Skeletal muscle satellite cell (primary cell): ENCODE data around the gene SMC6.

ENCODE experiments used
- H3K27me3 ChIP-seq: 2 replicates; pipeline ENCODE4 v1.7.0; 2013; ENCODE audit warnings: low read length; ENCODE audit not compliant: control insufficient read depth, insufficient read depth
- H3K36me3 ChIP-seq: 2 replicates; pipeline ENCODE4 v1.7.0; 2013; ENCODE audit warnings: mild to moderate bottlenecking, control low read depth, low read length; ENCODE audit not compliant: insufficient read depth
- H3K4me1 ChIP-seq: 2 replicates; pipeline ENCODE4 v1.7.0; 2013; ENCODE audit warnings: low read length; ENCODE audit not compliant: control insufficient read depth, insufficient read depth
- H3K4me2 ChIP-seq: 2 replicates; pipeline ENCODE4 v1.7.0; 2013; ENCODE audit warnings: mild to moderate bottlenecking, low read length
- H3K4me3 ChIP-seq: 2 replicates; pipeline ENCODE4 v1.7.0; 2013; ENCODE audit warnings: low read length
- H3K9ac ChIP-seq: 2 replicates; pipeline ENCODE4 v1.7.0; 2013; ENCODE audit warnings: mild to moderate bottlenecking, low read depth, low read length, moderate library complexity
- H3K9me3 ChIP-seq: replicated peaks from 2 replicates; pipeline ENCODE4 v1.7.0; 2013; ENCODE audit warnings: mild to moderate bottlenecking, control low read depth, low read length

SMC6 gene

DNA sequence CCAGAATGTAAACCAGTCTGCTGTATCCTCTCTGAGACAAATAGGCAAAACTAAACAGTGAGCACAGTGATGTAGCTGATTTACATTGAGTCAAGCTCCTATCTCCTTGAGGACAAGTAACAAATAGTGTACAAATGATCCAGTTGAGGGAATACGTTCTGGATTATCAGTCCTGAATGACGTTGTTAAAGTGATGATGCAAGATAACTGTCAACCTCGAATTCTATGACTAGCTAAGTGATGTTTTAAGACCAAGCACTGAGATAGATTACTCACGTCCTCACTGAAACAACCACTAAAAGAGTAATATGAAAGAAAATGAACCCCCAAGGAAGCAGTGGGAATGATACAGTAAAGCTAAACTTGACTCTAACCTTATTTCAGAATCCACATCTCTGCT is 46.8 kb downstream of the SMC6 start:
- no peak overlapping the region for H3K4me3 ChIP-seq
- H3K9ac ChIP-seq: no peak overlapping the region
- H3K4me1 ChIP-seq: no peaks in the 10 kb centered on the region
- no peak overlapping the region for H3K4me2 ChIP-seq
- no peaks in the 10 kb centered on the region for H3K27me3 ChIP-seq
- no peaks in the 10 kb centered on the region for H3K9me3 ChIP-seq
- H3K36me3 ChIP-seq: peaks cover 48% of the 10 kb centered on the region

DNA sequence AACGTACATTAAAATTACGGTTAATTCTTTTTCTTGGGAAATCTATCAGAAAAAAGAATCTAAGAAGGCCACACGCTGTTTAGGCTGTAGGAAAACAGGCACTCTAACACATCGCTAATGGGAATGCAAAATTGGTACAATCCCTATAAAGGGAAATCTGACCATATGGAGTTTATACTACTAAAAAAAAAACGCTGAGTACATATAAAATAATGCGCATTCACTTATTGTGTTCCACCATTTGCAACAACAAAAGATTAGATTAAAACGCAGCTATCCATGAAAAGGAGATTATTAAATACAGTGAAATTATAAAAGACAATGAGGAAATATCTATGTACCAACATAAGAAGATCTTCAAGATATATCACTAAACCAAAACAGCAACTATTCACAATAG is 62.8 kb downstream of the SMC6 start:
- no peaks in the 10 kb centered on the region for H3K9me3 ChIP-seq
- H3K27me3 ChIP-seq: no peaks in the 10 kb centered on the region
- no peak overlapping the region for H3K9ac ChIP-seq
- H3K36me3 ChIP-seq: peaks cover 38% of the 10 kb centered on the region
- no peak overlapping the region for H3K4me2 ChIP-seq
- H3K4me3 ChIP-seq: no peak overlapping the region
- H3K4me1 ChIP-seq: no peaks in the 10 kb centered on the region

DNA sequence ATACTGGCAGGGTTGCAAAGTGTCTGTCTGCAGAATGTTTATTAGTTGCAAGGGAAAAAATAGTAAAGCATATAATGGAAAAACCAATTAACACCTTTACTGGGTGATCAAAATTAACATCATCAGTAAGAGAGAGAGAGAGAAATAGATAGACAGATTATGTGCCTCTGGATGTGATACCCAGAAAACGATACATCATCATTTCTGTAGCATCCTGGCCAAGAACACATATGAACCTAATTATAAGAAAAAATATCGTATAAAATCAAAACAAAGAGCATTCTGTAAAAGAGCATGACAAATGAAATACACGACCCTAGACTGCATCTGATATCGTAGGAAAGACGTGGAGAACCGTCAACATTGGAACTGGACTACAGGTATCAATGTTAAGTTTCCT is 64.6 kb downstream of the SMC6 start:
- H3K9ac ChIP-seq: no peak overlapping the region
- no peaks in the 10 kb centered on the region for H3K27me3 ChIP-seq
- peaks cover 22% of the 10 kb centered on the region for H3K36me3 ChIP-seq
- H3K4me3 ChIP-seq: no peak overlapping the region
- H3K4me1 ChIP-seq: no peaks in the 10 kb centered on the region
- H3K4me2 ChIP-seq: no peak overlapping the region
- no peaks in the 10 kb centered on the region for H3K9me3 ChIP-seq

DNA sequence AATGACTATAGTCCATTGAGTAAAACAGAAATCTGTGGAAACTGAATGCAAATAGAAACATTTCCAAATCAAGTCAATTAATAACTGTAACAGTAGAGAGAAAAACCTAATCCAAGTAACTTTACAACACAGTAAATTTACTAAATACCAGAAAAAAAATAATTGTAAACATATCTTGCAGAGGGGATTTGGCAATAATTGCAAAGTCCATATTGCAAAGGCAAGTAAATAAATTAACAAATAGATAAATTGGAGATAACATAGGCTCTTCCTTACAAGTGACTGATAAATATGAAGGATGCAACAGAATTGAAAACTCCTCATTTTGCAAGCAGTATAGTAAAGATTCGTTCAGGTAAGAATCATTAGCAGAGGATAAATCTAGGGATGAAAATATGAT is 65.0 kb downstream of the SMC6 start:
- H3K27me3 ChIP-seq: no peaks in the 10 kb centered on the region
- peaks cover 23% of the 10 kb centered on the region for H3K36me3 ChIP-seq
- H3K4me1 ChIP-seq: no peaks in the 10 kb centered on the region

DNA sequence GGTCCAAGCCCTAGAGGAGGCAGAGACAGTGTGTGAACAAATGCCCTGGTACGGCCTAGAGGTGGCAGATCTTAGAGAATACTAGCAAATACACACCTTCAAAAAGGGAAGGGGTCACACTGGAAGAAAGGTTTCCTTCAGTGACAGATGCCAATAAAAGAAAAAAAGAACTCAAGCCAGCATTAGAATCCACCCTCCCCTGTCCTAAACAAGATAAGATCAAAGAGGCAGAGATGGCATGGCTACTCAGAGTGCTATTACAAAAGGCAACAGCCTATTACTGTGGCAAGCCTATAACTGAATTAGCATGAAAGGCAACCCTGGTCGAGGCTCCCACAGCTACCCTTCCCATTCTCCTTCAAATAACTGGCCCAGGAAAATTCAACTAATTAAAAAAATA is 69.6 kb downstream of the SMC6 start:
- no peak overlapping the region for H3K9ac ChIP-seq

More for the DNA sequence above, 65.0 kb downstream of the SMC6 start:
- no peak overlapping the region for H3K4me3 ChIP-seq
- no peak overlapping the region for H3K9ac ChIP-seq
- no peaks in the 10 kb centered on the region for H3K9me3 ChIP-seq
- H3K4me2 ChIP-seq: no peak overlapping the region

DNA sequence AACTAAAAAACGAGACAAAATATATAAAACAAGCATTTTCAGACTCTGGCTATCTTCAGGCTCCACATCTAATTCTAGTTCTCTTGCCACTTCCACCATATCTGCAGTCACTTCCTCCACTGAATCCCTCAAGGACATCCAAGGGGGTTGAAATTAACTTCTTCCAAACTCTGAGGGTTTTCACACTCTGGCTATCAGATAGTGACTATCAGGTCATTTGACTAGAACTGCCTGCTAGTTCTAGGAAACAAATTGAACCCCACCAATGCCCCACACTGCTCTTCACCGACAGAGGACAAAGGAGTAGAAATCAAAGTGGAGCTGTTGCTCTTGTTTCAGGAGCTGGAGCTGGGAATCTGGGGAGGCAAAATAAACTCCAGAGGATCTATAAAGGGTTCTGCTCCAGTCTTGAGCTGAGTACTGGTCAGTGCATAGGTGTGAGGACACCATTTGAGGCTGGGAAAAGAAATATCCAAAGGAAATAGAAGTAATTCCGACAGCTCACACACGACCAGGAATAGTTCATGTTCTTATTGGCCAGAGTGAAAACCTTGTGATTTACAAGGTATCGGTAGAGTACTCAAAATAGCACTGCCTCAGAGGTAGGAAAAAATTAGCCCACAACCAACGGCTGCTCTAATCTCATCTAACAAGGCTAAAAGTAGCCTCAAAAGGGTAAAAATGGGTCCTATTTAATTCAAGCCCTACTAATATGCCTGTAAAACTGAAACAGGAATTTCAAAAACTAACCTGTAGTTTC is 71.3 kb downstream of the SMC6 start:
- Histone ChIP-seq H3K36me3 (peaks cover 14% of the 10 kb centered on the region), H3K9me3 (no peaks in the 10 kb centered on the region), H3K4me1 (no peaks in the 10 kb centered on the region)

More for the DNA sequence above, 69.6 kb downstream of the SMC6 start:
- Histone ChIP-seq H3K9me3 (no peaks in the 10 kb centered on the region), H3K4me2 (no peak overlapping the region), H3K27me3 (no peaks in the 10 kb centered on the region), H3K4me3 (no peak overlapping the region), H3K4me1 (no peaks in the 10 kb centered on the region), H3K36me3 (peaks cover 24% of the 10 kb centered on the region)

DNA sequence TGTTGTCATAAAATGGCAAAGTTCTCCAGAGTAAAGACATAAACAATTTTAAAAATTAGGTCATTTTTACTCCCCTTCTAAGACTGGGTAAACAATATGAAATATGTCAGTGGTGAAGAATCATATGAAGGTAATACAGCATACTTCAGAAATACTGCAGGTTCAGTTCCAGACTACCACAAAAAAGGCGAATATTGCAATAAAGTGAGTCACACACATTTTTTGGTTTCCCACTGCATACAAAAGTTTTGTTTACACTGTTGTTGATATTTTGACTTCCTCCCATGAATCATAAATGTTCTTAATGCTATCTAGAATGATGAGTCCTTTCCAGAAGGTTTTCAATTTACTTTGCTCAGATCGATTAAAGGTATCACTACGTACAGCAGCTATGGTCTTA is 73.5 kb downstream of the SMC6 start:
- Histone ChIP-seq H3K36me3 (peaks cover 22% of the 10 kb centered on the region), H3K4me2 (no peak overlapping the region), H3K9me3 (no peaks in the 10 kb centered on the region), H3K9ac (no peak overlapping the region), H3K4me3 (no peak overlapping the region), H3K4me1 (no peaks in the 10 kb centered on the region), H3K27me3 (no peaks in the 10 kb centered on the region)

More for the DNA sequence above, 71.3 kb downstream of the SMC6 start:
- Histone ChIP-seq H3K9ac (no peak overlapping the region), H3K4me2 (no peak overlapping the region), H3K27me3 (no peaks in the 10 kb centered on the region), H3K4me3 (no peak overlapping the region)

DNA sequence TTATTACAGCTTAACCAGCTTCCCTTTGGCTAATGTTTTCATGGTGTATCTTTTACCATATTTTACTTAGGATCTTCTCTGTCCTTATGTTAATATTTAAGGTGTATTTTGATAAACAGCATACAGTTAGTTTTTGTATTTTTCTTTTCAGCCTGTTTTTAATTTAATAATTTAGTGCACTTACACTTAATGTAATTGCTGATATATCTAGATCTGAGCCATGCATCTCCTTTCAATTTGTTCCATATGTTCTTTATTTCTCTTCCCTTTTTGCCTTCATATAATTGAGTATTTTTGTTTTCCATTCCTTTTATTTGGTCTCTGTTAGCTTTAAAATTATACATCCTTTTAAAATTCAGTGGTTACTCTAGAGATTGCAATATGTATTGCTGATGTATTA is 78.8 kb downstream of the SMC6 start:
- Histone ChIP-seq H3K9ac (no peak overlapping the region), H3K9me3 (no peaks in the 10 kb centered on the region), H3K36me3 (peaks cover 14% of the 10 kb centered on the region)

DNA sequence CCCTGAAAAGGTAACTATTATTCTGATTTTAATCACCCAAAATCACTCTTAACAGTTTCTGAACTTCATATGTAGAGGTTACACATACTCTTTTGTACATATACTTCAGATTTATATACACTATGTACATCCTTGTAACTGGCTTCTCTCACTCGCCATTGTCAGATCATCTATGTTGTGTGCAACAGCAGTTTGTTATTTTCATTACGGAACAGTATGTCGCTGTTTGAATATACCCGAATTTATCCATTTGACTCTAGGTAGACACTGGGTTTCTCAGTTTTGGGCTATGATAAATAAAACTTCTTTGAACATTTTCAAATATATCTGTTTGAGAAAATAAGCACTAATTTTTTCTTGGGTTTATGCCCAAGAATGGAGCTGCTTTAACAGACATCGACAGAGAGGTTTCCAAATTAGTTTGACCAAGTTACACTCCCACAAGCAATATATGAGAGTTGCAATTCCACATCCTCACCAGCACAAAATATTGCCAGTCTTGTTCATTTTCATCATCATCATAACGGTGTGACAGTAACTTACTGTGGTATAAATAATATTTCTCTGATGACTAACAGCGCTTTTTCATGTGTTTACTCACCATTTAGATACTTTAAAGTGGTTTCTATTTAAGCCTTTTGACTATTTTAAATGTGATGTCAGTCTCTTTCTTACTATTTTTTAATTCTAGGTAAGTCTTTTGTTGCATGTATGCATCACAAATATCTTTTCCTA is 80.9 kb downstream of the SMC6 start:
- H3K9ac ChIP-seq: no peak overlapping the region
- H3K36me3 ChIP-seq: peaks cover 20% of the 10 kb centered on the region
- H3K4me1 ChIP-seq: peaks cover 17% of the 10 kb centered on the region
- no peaks in the 10 kb centered on the region for H3K27me3 ChIP-seq
- H3K4me2 ChIP-seq: peak overlapping the region; percentile 40
- no peaks in the 10 kb centered on the region for H3K9me3 ChIP-seq
- no peak overlapping the region for H3K4me3 ChIP-seq

More for the DNA sequence above, 78.8 kb downstream of the SMC6 start:
- Histone ChIP-seq H3K27me3 (no peaks in the 10 kb centered on the region), H3K4me1 (peaks cover 12% of the 10 kb centered on the region), H3K4me2 (no peak overlapping the region), H3K4me3 (no peak overlapping the region)

DNA sequence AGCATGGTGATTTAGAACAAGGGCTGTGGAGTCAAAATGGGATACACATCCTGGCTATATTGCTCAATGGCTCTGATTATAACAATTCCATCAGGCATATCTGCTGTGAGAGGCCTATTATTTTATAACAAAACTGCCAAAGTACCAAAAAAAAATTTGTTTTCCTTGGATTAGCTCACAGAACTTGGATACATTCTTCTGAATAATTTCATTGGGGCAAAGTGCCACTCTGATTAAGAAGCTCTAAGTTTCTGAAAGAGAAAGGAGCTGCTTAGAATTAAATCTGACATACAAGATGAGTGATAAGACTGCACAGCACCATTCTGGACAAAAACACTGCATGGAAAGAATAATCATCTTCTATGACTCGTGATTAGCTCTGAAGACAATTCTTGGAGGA is 85.7 kb downstream of the SMC6 start:
- Histone ChIP-seq H3K27me3 (no peaks in the 10 kb centered on the region), H3K9ac (no peak overlapping the region), H3K4me3 (no peak overlapping the region), H3K36me3 (peaks cover 20% of the 10 kb centered on the region), H3K4me2 (no peak overlapping the region), H3K4me1 (peaks cover 9% of the 10 kb centered on the region), H3K9me3 (no peaks in the 10 kb centered on the region)

DNA sequence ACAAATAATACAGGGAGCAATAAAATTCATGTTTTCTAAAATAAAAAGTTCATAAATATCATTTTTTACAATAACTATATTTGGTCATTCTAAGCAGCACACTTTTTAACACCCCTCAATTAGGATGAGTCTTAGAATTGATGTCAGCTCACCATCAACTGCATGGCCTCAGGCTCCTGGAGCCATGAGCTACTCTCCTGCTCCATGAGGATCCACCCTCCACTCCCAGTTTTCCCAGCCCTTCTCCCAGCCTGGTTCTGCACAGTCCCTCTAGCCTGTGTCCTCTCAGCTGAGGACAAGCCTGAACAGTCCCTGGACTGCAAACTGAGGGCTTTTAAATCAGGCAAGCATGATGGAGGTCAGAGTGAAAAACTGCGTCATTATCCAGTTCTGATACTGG is 89.1 kb downstream of the SMC6 start:
- Histone ChIP-seq H3K27me3 (no peaks in the 10 kb centered on the region), H3K9ac (no peak overlapping the region), H3K9me3 (no peaks in the 10 kb centered on the region), H3K4me1 (peaks cover 5% of the 10 kb centered on the region), H3K4me3 (no peak overlapping the region), H3K4me2 (no peak overlapping the region), H3K36me3 (peaks cover 27% of the 10 kb centered on the region)

DNA sequence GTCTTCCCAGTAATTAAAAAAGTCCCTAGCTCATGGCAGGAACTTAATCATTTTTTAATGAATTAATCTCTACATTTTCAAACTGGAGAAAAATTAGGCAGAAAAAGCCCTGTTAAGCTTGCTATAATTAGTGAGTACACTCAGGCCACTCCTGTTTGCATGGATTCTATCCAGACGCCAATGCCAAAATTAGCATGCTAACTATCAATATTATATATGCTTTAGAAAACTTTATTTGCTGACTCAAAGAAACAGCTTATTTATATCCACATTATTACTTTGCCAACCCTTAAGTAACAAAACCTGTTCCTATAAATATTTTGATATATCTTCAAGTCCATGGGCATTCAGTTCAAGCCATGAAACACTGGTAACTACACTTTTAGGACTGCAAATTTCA is 90.9 kb downstream of the SMC6 start:
- peaks cover 24% of the 10 kb centered on the region for H3K36me3 ChIP-seq
- no peak overlapping the region for H3K4me2 ChIP-seq
- no peaks in the 10 kb centered on the region for H3K9me3 ChIP-seq
- no peak overlapping the region for H3K4me3 ChIP-seq
- H3K27me3 ChIP-seq: no peaks in the 10 kb centered on the region
- H3K9ac ChIP-seq: no peak overlapping the region
- peaks cover 4% of the 10 kb centered on the region for H3K4me1 ChIP-seq
